Fibroblast of mammary gland (primary cell): ENCODE data around the gene RHO.

Source experiments
- DNase-seq: peaks from one replicate; pipeline ENCODE4 v3.0.0-alpha.2; 2010; ENCODE audit warnings: low read depth
- H3K4me3 ChIP-seq: 2 replicates; pipeline ENCODE4 v1.5.1; 2011; ENCODE audit warnings: low read depth, mild to moderate bottlenecking, low read length, moderate library complexity; ENCODE audit not compliant: control insufficient read depth
- CTCF ChIP-seq: conservative IDR thresholded peaks from 2 replicates; pipeline ENCODE4 v1.5.1; 2011; ENCODE audit warnings: low read depth, low read length, inconsistent platforms; ENCODE audit not compliant: control insufficient read depth, insufficient read depth

RHO gene

GRCh38 chr3:129569856-129570255 is 41.4 kb downstream of the RHO start:
- no peak for DNase-seq
- H3K4me3 ChIP-seq: no peak overlapping the region
- TF ChIP-seq CTCF: no peak

- no peak for TF ChIP-seq CTCF
- H3K4me3 ChIP-seq: no peak overlapping the region
- DNase-seq: no peak
Measured at GRCh38 chr3:129571605-129572547, 43.4 kb downstream of the RHO start.

GRCh38 chr3:129572603-129573002 is 44.2 kb downstream of the RHO start:
- no peak for TF ChIP-seq CTCF
- no peak overlapping the region for H3K4me3 ChIP-seq
- DNase-seq: no peak

- H3K4me3 ChIP-seq: no peak overlapping the region
- no peak for DNase-seq
- no peak for TF ChIP-seq CTCF
Measured at GRCh38 chr3:129573493-129573892, 45.1 kb downstream of the RHO start.

GRCh38 chr3:129574206-129574605 is 45.8 kb downstream of the RHO start:
- no peak overlapping the region for H3K4me3 ChIP-seq
- no peak for TF ChIP-seq CTCF
- DNase-seq: no peak

- no peak for DNase-seq
- no peak overlapping the region for H3K4me3 ChIP-seq
- TF ChIP-seq CTCF: no peak
Measured at GRCh38 chr3:129575233-129575996, 47.0 kb downstream of the RHO start.
